H1 (cell line): ENCODE results near the gene ARHGAP8. TPM values are rescaled to one million over a fixed set of nuclear protein-coding genes. Genes with fewer than 3 reads are reported as not detected.

ENCODE experiments used
- CTCF ChIA-PET: fragments of 300-600 bp; sonication (Branson Sonifier 250); formaldehyde crosslinking; loops from one replicate; lab custom pipeline; 2021; ENCODE audit not compliant: partially characterized antibody; lab: Charles Lee
- POLR2A ChIA-PET: fragments of 300-600 bp; sonication (Branson Sonifier 250); formaldehyde crosslinking; loops from one replicate; lab custom pipeline; 2021; ENCODE audit warnings: inconsistent platforms; ENCODE audit not compliant: partially characterized antibody; lab: Charles Lee
- DNase-seq, 2 experiments: peaks; one replicate each; pipeline versions ENCODE4 v3.0.0 to v3.0.0-alpha.2; 2010 to 2022; ENCODE audit warnings: low spot score in 2 of 2, low read depth in 1 of 2, mixed read lengths in 1 of 2
- FAIRE-seq: peaks from 2 replicates; lab custom pipeline; 2011; peaks lifted over from hg19 to GRCh38; lab: Jason Lieb, UNC
- H2AFZ ChIP-seq: 2 replicates; pipeline ENCODE4 v1.8.1; 2012; ENCODE audit warnings: low read length, inconsistent platforms
- H2AK5ac ChIP-seq: 2 replicates; pipeline ENCODE4 v1.6.1; 2013; ENCODE audit warnings: low read depth, low read length
- H2BK120ac ChIP-seq: replicated peaks from 2 replicates; pipeline ENCODE3; 2013; ENCODE audit warnings: low read depth, low read length, inconsistent platforms
- H2BK12ac ChIP-seq: 2 replicates; pipeline ENCODE4 v1.6.1; 2013; ENCODE audit warnings: low read depth, low read length
- H2BK15ac ChIP-seq: 2 replicates; pipeline ENCODE4 v1.6.1; 2013; ENCODE audit warnings: low read length
- H2BK20ac ChIP-seq: 2 replicates; pipeline ENCODE4 v1.6.1; 2013; ENCODE audit warnings: low read length
- H2BK5ac ChIP-seq: 2 replicates; pipeline ENCODE4 v1.6.1; 2013; ENCODE audit warnings: low read depth, low read length
- H3K14ac ChIP-seq: 2 replicates; pipeline ENCODE4 v1.6.1; 2013; ENCODE audit warnings: inconsistent platforms; ENCODE audit not compliant: insufficient read length
- H3K18ac ChIP-seq: 2 replicates; pipeline ENCODE4 v1.6.1; 2013; ENCODE audit warnings: low read length; ENCODE audit errors: extremely low read depth
- H3K23ac ChIP-seq: 2 replicates; pipeline ENCODE4 v1.6.1; 2013; ENCODE audit warnings: inconsistent platforms; ENCODE audit not compliant: insufficient read length
- H3K23me2 ChIP-seq: 2 replicates; pipeline ENCODE4 v1.6.1; 2013; ENCODE audit warnings: low read depth, low read length
- H3K27ac ChIP-seq: 2 replicates; pipeline ENCODE4 v1.6.1; 2011; ENCODE audit warnings: low read depth, low read length, inconsistent platforms
- H3K27me3 ChIP-seq, 4 experiments: replicated peaks in 1 of 4; 1 replicate in 1 of 4; 2 replicates in 3 of 4; pipeline versions ENCODE4 v1.6.1 to v1.8.1; 2011 to 2013; ENCODE audit warnings: low read length in 3 of 4, mild to moderate bottlenecking in 3 of 4, inconsistent platforms in 2 of 4, mixed read lengths in 2 of 4, moderate library complexity in 1 of 4; ENCODE audit not compliant: control insufficient read depth in 3 of 4, insufficient read depth in 3 of 4; ENCODE audit errors: extremely low read depth in 1 of 4
- H3K36me3 ChIP-seq, 4 experiments: 2 replicates each; pipeline versions ENCODE4 v1.6.1 to v1.8.1; 2011 to 2013; ENCODE audit warnings: mild to moderate bottlenecking in 4 of 4, low read length in 3 of 4, moderate library complexity in 2 of 4, control low read depth in 1 of 4, inconsistent platforms in 1 of 4; ENCODE audit not compliant: insufficient read depth in 4 of 4, control insufficient read depth in 2 of 4
- H3K4ac ChIP-seq: replicated peaks from 2 replicates; pipeline ENCODE3; 2013; ENCODE audit warnings: low read length, low read depth, mixed read lengths, inconsistent platforms; ENCODE audit not compliant: insufficient read length
- H3K4me1 ChIP-seq, 4 experiments: replicated peaks in 1 of 4; 1 replicate in 1 of 4; 2 replicates in 3 of 4; pipeline versions ENCODE4 v1.6.1 to v1.8.1; 2011 to 2013; ENCODE audit warnings: low read length in 3 of 4, inconsistent platforms in 2 of 4, mixed read lengths in 1 of 4; ENCODE audit not compliant: insufficient read depth in 4 of 4, control insufficient read depth in 3 of 4
- H3K4me2 ChIP-seq, 2 experiments: 2 replicates each; pipeline versions ENCODE4 v1.6.1 to v1.8.1; 2011 to 2013; ENCODE audit warnings: low read depth in 2 of 2, low read length in 2 of 2, control low read depth in 1 of 2, inconsistent platforms in 1 of 2, mild to moderate bottlenecking in 1 of 2; ENCODE audit not compliant: insufficient read depth in 1 of 2
- H3K4me3 ChIP-seq, 4 experiments: fragments of 200-600, 300-600 bp in 1 of 4; sonication (generic), shearing (Covaris generic), sonication (Bioruptor Twin) in 1 of 4; 2 replicates each; pipeline versions ENCODE4 v1.5.1 to v1.8.1; 2011 to 2016; ENCODE audit warnings: low read length in 4 of 4, low read depth in 3 of 4, control low read depth in 2 of 4, inconsistent platforms in 2 of 4, mild to moderate bottlenecking in 2 of 4, mixed read lengths in 1 of 4, moderate library complexity in 1 of 4; ENCODE audit not compliant: insufficient read depth in 2 of 4; ENCODE audit errors: extremely low read depth in 1 of 4
- H3K56ac ChIP-seq: replicated peaks from 2 replicates; pipeline ENCODE3; 2013; ENCODE audit warnings: low read depth, mild to moderate bottlenecking, mixed read lengths, low read length, inconsistent platforms; ENCODE audit not compliant: insufficient read length
- H3K79me1 ChIP-seq: 2 replicates; pipeline ENCODE4 v1.6.1; 2013; ENCODE audit warnings: low read depth, low read length, control low read depth
- H3K79me2 ChIP-seq, 2 experiments: 2 replicates each; pipeline versions ENCODE4 v1.6.1 to v1.8.1; 2012 to 2013; ENCODE audit warnings: low read length in 2 of 2, mild to moderate bottlenecking in 2 of 2, inconsistent platforms in 1 of 2; ENCODE audit not compliant: insufficient read depth in 2 of 2, control insufficient read depth in 1 of 2
- H3K9ac ChIP-seq, 4 experiments: replicated peaks in 1 of 4; 1 replicate in 1 of 4; 2 replicates in 3 of 4; pipeline versions ENCODE4 v1.6.1 to v1.8.1; 2011 to 2013; ENCODE audit warnings: low read depth in 3 of 4, low read length in 3 of 4, control low read depth in 2 of 4, mild to moderate bottlenecking in 2 of 4, moderate library complexity in 2 of 4, inconsistent platforms in 1 of 4; ENCODE audit errors: extremely low read depth in 1 of 4
- H3K9me3 ChIP-seq, 2 experiments: 2 replicates each; pipeline versions ENCODE4 v1.6.1 to v1.8.1; 2012 to 2013; ENCODE audit warnings: mild to moderate bottlenecking in 2 of 2, moderate library complexity in 2 of 2, control low read depth in 1 of 2, inconsistent platforms in 1 of 2, low read depth in 1 of 2, low read length in 1 of 2, mixed read lengths in 1 of 2; ENCODE audit not compliant: insufficient read depth in 2 of 2
- H4K20me1 ChIP-seq, 2 experiments: replicated peaks in 1 of 2; 2 replicates each; pipeline versions ENCODE3 to v1.8.1; 2011 to 2013; ENCODE audit warnings: inconsistent platforms in 2 of 2, low read length in 2 of 2, mild to moderate bottlenecking in 1 of 2; ENCODE audit not compliant: insufficient read depth in 2 of 2, control insufficient read depth in 1 of 2
- H4K5ac ChIP-seq: 2 replicates; pipeline ENCODE4 v1.6.1; 2013; ENCODE audit warnings: low read length, low read depth, mixed read lengths, inconsistent platforms; ENCODE audit not compliant: insufficient read length
- H4K8ac ChIP-seq: 2 replicates; pipeline ENCODE4 v1.8.0; 2013; ENCODE audit warnings: mild to moderate bottlenecking, moderate library complexity, low read length, inconsistent platforms; ENCODE audit not compliant: insufficient read depth; ENCODE audit errors: extremely low read depth
- H4K91ac ChIP-seq: replicated peaks from 2 replicates; pipeline ENCODE3; 2013; ENCODE audit warnings: low read length, mixed read lengths, inconsistent platforms; ENCODE audit not compliant: insufficient read length
- BRCA1 ChIP-seq: IDR thresholded peaks from 2 replicates; pipeline ENCODE4 v1.6.1; 2012; ENCODE audit warnings: low read depth, low read length, improper control_type of control experiment
- EZH2 ChIP-seq: fragments of 200-600 bp; sonication (generic); IDR thresholded peaks from 2 replicates; pipeline ENCODE4 v1.7.1; 2012; ENCODE audit warnings: low read depth, mild to moderate bottlenecking, moderate library complexity, low read length, inconsistent platforms; ENCODE audit not compliant: severe bottlenecking
- JUN ChIP-seq: IDR thresholded peaks from 2 replicates; pipeline ENCODE4 v1.6.1; 2011; ENCODE audit warnings: low read depth, mild to moderate bottlenecking, improper control_type of control experiment, low read length
- SIRT6 ChIP-seq: IDR thresholded peaks from one replicate; pipeline ENCODE4 v1.7.1; 2012; ENCODE audit warnings: low read length, inconsistent platforms
- WGBS, 2 experiments: shearing (Covaris generic) in 1 of 2; methylation state at CpG; one replicate each; pipeline versions ENCODE4 v1.1.6 to v1.1.7; 2013 to 2015; ENCODE audit warnings: low lambda C conversion rate in 2 of 2, mixed read lengths in 2 of 2, inconsistent platforms in 1 of 2, low coverage in 1 of 2, missing lambda C conversion rate in 1 of 2; ENCODE audit not compliant: insufficient replicate concordance in 2 of 2, insufficient coverage in 1 of 2, insufficient read length in 1 of 2; ENCODE audit errors: extremely low coverage in 1 of 2, missing lambda C conversion rate in 1 of 2; 5-methylcytosine and 5-hydroxymethylcytosine counted together
- polyA plus RNA-seq, 7 experiments: library from polyadenylated mRNA; depleted of rRNA in 3 of 7; stranded (reverse) in 5 of 7; unstranded in 2 of 7; fragments of >200 nt in 5 of 7; fragments of 200-250 nt in 2 of 7; gene quantifications; 1 replicate in 5 of 7; 2 replicates in 1 of 7; 4 replicates in 1 of 7; pipeline versions ENCODE4 v1.2.1 to v1.2.3, GENCODE V29; 2011 to 2013; ENCODE audit warnings: missing spikeins in 2 of 7, mixed read lengths in 2 of 7
- total RNA-seq: library from RNA; stranded (reverse); fragmentation: NEBNext Ultra II Directional; extraction: Animal tissue kit (Norgen Biotek cat#: 25700); gene quantifications from 2 replicates; pipeline ENCODE4 v1.2.1, GENCODE V29; 2021
- TF ChIP-seq, protein P1 (sequence below): IDR thresholded peaks from 2 replicates; pipeline ENCODE4 v1.6.1; 2011; ENCODE audit warnings: low read length, improper control_type of control experiment
- TF ChIP-seq, protein P2 (sequence below): IDR thresholded peaks from 2 replicates; pipeline ENCODE4 v1.6.1; 2011; ENCODE audit warnings: low read depth, mild to moderate bottlenecking, low read length; ENCODE audit not compliant: insufficient read depth

ARHGAP8 gene
- total and polyA plus RNA-seq, 2 of the 8 experiments (the other 6 are each of a cell fraction or from before 2014, with no cell fraction given), result 35.6 to 47.7 TPM

DNA sequence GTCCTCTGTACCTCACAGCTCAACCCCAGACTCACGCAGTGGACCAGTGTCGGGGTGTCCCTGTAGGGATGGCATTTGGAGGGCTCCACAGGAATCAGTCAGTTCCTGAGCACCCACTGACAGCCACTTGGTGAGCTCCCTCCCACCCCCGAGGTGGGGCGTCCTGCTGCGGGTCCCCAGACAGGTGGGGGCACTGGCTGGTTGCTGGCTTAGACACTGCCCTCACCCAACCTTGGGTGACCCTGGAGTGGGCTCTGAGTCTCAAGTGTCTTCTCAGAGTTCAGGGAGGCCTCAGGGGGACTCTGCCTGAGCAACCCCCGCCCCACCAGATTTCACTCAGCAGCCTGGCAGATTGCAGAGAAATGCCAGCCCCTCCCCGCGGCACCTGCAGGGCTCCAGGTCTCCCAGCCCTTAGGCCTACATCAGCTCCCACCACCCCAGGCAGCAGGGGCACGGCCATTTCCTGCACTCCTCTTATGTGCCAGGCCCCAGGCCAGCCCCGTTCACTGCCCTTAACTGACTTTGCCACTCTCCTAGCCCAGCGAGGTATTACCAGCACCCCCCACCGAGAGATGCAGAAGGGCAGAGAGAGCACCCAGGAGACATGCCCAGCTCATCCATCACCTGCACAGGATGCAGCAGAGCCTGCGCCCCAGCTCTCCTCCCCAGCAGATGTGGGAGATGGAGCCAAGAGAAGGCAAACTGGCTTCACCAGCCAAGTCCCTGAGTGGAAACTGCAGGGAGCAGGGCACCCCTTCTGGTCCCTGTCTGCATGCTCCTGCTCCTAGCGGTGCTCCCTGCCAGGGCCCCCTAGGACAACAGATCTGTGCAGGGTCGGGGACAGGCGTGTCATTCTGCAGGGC, 48.0 kb upstream of the ARHGAP8 start:
- no peak overlapping the region for H3K4me3 ChIP-seq
- peaks cover 6 to 24% of the 10 kb centered on the region in 2 experiments for H4K20me1 ChIP-seq
- H2AK5ac ChIP-seq, result no peak overlapping the region
- no peaks in the 10 kb centered on the region for H3K9me3 ChIP-seq
- H3K18ac ChIP-seq, result no peak overlapping the region; the same call in 1 of the 2 replicates
- CTCF ChIA-PET, result interaction anchor here (0.6 to 9.8 kb wide), 5 partner anchors 21 to 245 kb away, joined by 3 to 80 read pairs (median 4); no protein-coding TSS in a partner anchor
- FAIRE-seq (no peak), DNase-seq (no peak)
- H4K5ac ChIP-seq, result no peak overlapping the region
- H3K27ac ChIP-seq, result no peak overlapping the region
- no peak overlapping the region for H3K4ac ChIP-seq
- WGBS, 2 experiments, result 89% methylated on average over 16 of the region's 16 CpGs; no CpG with 5 or more reads in 1 of the 2 experiments
- H2AFZ ChIP-seq, result no peak overlapping the region
- H4K91ac ChIP-seq, result no peak overlapping the region
- peaks cover 9% of the 10 kb centered on the region; the same call in 1 of the 2 replicates for H3K23me2 ChIP-seq
- H3K23ac ChIP-seq, result no peak overlapping the region
- POLR2A ChIA-PET, result interaction anchor here (1.1 kb wide), 1 partner anchor 34 kb away, joined by 3 read pairs; no protein-coding TSS in a partner anchor
- H2BK120ac ChIP-seq, result no peak overlapping the region
- H3K9ac ChIP-seq, result no peak overlapping the region
- H2BK12ac ChIP-seq, result no peak overlapping the region
- H3K27me3 ChIP-seq, result peaks cover 0 to 28% (median 19%) of the 10 kb centered on the region in 4 experiments; a peak in 6 of 7 replicates
- H3K36me3 ChIP-seq, result no peaks in the 10 kb centered on the region
- no peak overlapping the region for H2BK5ac ChIP-seq
- H3K79me1 ChIP-seq, result no peaks in the 10 kb centered on the region; the same call in 1 of the 2 replicates
- H2BK20ac ChIP-seq, result no peak overlapping the region
- peaks cover 0 to 15% (median 7%) of the 10 kb centered on the region in 4 experiments; a peak in 6 of 7 replicates for H3K4me1 ChIP-seq
- H3K56ac ChIP-seq, result no peak overlapping the region
- H3K4me2 ChIP-seq, result no peak overlapping the region; a peak in 1 of 4 replicates
- no peak overlapping the region for H3K14ac ChIP-seq
- no peak overlapping the region for H2BK15ac ChIP-seq
- H4K8ac ChIP-seq, result no peak overlapping the region
- peaks cover 0 to 2% of the 10 kb centered on the region in 2 experiments; a peak in 1 of 4 replicates for H3K79me2 ChIP-seq
- TF ChIP-seq JUN (no peak), BRCA1 (no peak), EZH2 (no peak), SIRT6 (no peak)
- TF ChIP-seq, protein P1, sequence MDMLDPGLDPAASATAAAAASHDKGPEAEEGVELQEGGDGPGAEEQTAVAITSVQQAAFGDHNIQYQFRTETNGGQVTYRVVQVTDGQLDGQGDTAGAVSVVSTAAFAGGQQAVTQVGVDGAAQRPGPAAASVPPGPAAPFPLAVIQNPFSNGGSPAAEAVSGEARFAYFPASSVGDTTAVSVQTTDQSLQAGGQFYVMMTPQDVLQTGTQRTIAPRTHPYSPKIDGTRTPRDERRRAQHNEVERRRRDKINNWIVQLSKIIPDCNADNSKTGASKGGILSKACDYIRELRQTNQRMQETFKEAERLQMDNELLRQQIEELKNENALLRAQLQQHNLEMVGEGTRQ, result no peak
- TF ChIP-seq, protein P2, sequence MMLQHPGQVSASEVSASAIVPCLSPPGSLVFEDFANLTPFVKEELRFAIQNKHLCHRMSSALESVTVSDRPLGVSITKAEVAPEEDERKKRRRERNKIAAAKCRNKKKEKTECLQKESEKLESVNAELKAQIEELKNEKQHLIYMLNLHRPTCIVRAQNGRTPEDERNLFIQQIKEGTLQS, result no peak
